ENCODE results near the gene HIF1AN.

GRCh38 chr10:100524638-100525037 is 11.1 kb upstream of the HIF1AN start:
- no peak for TF ChIP-seq POLR2AphosphoS5 (IDR thresholded peaks at IDR 0.05; ENCODE audit: low read depth, low read length)
- no peak for TF ChIP-seq POLR2A (IDR thresholded peaks at IDR 0.05; ENCODE audit: low read depth, low read length)
